ENCODE data around the gene ZBTB5. TPM values are rescaled to one million over a fixed set of nuclear protein-coding genes. Genes with fewer than 3 reads are reported as not detected.
A peak's percentile ranks its signal among the peaks of the same experiment; 100 is the strongest.
"Not testable (repeated sequence)": the region's sequence is repeated elsewhere in the genome, so short reads cannot be mapped to it uniquely, and the experiment has no call there.

ZBTB5 gene
- total RNA-seq, 4 donors from 2014 or later: 9.1 to 15.1 (median 12.8) TPM

DNA sequence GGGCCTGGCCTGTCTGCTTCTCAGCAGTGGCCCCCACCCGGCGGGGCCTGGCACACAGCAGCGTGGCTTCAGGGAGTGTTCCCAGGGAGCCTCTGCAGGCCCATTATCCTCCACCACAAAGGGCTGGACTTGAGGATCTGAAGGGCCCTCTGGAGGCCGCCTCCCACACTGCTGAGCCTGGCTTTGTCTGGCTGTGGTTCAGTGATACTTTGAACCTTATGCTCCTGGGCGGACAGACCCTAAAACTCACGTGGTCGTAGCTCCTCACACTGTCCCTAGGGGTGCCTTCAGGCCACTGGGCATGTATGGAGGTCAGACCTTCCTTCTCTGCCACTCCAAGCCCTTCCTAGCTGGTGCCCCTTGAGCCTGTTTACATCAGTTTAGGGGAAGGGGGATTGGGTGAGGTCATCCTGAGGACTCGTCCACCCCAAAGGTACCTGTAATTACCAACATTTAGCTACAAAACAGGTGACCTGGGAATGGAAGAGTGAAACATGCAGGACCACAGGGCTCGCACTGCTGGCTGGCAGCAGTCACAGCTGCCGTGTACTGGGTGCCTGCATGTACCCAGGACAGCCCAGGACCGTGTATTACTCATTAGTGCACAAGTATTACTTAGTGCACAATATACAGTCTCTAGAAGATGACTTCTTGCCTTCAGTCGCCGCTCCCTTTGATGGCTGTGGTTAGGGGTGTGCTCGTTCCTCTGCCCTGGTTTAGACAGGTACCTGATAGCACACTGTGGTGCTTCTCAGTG is 34.2 kb downstream of the ZBTB5 start:
- Histone ChIP-seq H3K27me3 (no peaks in the 10 kb centered on the region), H3K4me3 (no peak overlapping the region), H3K27ac (no peak overlapping the region), H3K36me3 (peaks cover 0 to 78% (median 0%) of the 10 kb centered on the region in 3 donors), H3K4me1 (no peaks in the 10 kb centered on the region), H3K9me3 (no peaks in the 10 kb centered on the region)
- DNase-seq: no peak
- TF ChIP-seq, protein P1, sequence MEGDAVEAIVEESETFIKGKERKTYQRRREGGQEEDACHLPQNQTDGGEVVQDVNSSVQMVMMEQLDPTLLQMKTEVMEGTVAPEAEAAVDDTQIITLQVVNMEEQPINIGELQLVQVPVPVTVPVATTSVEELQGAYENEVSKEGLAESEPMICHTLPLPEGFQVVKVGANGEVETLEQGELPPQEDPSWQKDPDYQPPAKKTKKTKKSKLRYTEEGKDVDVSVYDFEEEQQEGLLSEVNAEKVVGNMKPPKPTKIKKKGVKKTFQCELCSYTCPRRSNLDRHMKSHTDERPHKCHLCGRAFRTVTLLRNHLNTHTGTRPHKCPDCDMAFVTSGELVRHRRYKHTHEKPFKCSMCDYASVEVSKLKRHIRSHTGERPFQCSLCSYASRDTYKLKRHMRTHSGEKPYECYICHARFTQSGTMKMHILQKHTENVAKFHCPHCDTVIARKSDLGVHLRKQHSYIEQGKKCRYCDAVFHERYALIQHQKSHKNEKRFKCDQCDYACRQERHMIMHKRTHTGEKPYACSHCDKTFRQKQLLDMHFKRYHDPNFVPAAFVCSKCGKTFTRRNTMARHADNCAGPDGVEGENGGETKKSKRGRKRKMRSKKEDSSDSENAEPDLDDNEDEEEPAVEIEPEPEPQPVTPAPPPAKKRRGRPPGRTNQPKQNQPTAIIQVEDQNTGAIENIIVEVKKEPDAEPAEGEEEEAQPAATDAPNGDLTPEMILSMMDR (IDR thresholded peaks at IDR 0.05): peak in 3 of 6 experiments; percentile 32 to 36 (median 35)
- no peak for TF ChIP-seq POLR2A (IDR thresholded peaks at IDR 0.05)

DNA sequence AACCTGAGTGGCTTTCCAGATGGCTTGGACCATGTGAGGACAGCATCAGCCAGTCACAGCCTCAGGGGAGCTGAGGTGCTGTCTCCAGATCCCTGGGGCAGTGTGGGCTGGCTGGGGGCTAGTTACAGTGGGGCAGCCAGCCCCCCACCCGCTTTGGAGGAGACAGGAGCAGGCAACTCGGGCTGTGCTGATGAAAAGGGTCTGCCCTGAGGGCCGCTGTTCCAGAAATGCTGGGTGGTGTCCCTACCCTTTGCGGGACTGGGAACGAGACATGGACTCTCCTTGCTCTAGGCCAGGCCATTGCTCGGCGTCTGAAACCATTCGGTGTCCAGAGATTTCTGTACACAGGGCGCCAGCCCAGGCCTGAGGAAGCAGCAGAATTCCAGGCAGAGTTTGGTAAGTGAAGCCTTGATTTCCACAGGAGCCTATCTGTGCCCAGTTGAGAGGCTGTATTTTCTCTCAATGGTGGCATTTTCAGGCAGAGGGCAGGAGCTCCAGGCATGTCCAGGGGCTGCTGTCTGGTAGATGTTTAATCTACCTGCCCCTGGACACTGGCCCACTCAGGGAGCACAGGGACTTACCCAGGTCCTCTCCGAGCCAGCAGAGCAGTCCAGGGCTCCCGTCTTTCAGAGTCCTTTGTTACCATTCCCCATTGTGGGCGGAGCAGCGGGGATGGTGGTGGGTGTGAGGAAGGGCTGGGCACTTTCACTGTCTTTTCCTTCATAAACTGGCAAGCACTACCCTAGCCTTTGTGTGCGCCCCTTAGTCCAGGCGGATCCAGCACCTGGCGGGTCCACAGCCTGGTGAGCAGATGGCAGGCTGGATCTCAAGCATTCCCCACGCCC is 35.6 kb downstream of the ZBTB5 start:
- Histone ChIP-seq H3K27ac (no peak overlapping the region), H3K4me1 (peaks cover 0 to 5% (median 0%) of the 10 kb centered on the region in 4 donors), H3K36me3 (peaks cover 0 to 67% (median 0%) of the 10 kb centered on the region in 3 donors), H3K9me3 (no peaks in the 10 kb centered on the region), H3K27me3 (no peaks in the 10 kb centered on the region), H3K4me3 (no peak overlapping the region)
- no peak for DNase-seq
- TF ChIP-seq, protein P1 (IDR thresholded peaks at IDR 0.05): no peak
- no peak for TF ChIP-seq POLR2A (IDR thresholded peaks at IDR 0.05)

DNA sequence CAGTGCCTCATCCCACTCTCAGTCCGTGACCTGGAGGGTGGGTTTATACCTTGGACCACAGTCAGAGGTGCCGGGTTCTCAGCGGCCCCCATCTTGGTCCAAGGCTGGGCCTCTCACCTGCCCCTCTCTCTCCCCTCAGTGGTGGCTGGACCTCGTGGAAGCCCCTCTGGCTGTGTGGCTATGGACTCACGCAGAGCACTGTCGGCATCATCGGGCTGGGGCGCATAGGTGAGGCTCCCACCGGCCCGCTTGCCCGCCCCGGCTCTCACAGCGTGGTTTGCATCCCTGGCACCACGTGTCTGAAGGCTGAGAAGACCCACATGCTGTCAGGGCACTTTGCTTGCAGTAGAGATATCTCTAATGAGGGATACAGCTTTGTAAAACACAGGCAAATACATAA is 36.9 kb downstream of the ZBTB5 start:
- no peak for DNase-seq
- peaks cover 0 to 56% (median 0%) of the 10 kb centered on the region in 3 donors for H3K36me3 ChIP-seq
- H3K4me3 ChIP-seq: no peak overlapping the region
- H3K9me3 ChIP-seq: no peaks in the 10 kb centered on the region
- TF ChIP-seq POLR2A (IDR thresholded peaks at IDR 0.05): no peak
- TF ChIP-seq, protein P1 (IDR thresholded peaks at IDR 0.05): no peak
- no peak overlapping the region for H3K27ac ChIP-seq
- peaks cover 0 to 18% (median 5%) of the 10 kb centered on the region in 4 donors for H3K4me1 ChIP-seq
- H3K27me3 ChIP-seq: no peaks in the 10 kb centered on the region

DNA sequence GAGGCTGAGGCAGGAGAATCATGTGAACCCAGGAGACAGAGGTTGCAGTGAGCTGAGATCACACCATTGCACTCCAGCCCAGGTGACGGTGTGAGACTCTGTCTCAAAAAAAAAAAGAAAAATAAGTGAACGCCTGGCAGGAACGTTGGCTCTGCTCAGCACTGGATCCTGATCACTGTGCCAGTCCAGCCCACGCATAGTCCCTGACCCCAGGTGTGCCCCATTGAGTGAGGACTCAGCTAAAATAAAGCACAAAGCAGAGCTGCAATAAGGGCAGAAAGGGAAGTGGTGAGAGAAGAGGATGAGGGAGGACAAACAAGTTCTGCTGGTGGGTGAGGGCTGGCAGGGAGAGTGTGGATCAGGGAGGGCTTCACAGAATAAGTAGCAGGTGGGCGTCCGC is 38.4 kb downstream of the ZBTB5 start:
- peaks cover 0 to 49% (median 0%) of the 10 kb centered on the region in 3 donors for H3K36me3 ChIP-seq
- TF ChIP-seq POLR2A (IDR thresholded peaks at IDR 0.05): no peak
- TF ChIP-seq, protein P1 (IDR thresholded peaks at IDR 0.05): no peak

DNA sequence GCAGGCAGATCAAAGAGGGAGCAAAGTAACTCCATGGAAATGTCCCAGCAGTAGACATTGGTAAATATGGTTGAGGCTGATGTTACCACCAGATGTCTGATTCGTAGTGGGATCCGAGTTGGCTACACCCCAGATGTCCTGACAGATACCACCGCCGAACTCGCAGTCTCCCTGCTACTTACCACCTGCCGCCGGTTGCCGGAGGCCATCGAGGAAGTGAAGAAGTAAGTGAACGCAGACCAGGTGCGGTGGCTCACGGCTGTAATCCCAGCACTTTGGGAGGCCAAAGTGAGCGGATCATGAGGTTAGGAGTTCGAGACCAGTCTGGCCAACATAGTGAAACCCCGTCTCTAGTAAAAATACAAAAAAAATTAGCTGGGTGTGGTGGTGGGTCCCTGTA is 38.8 kb downstream of the ZBTB5 start:
- H3K9me3 ChIP-seq, H3K27me3 ChIP-seq, H3K4me3 ChIP-seq, DNase-seq, H3K27ac ChIP-seq: not testable (repeated sequence)
- H3K4me1 ChIP-seq: peaks cover 0 to 26% (median 11%) of the 10 kb centered on the region in 4 donors
- H3K36me3 ChIP-seq: peaks cover 0 to 48% (median 0%) of the 10 kb centered on the region in 3 donors

More for the DNA sequence above, 38.4 kb downstream of the ZBTB5 start:
- H3K9me3 ChIP-seq: no peaks in the 10 kb centered on the region
- H3K27ac ChIP-seq: no peak overlapping the region
- H3K4me1 ChIP-seq: peaks cover 0 to 24% (median 10%) of the 10 kb centered on the region in 4 donors
- no peak overlapping the region for H3K4me3 ChIP-seq
- DNase-seq: no peak
- no peaks in the 10 kb centered on the region for H3K27me3 ChIP-seq

All from Peyer's patch (tissue), 4 donors.